GM19324 (cell line): ENCODE results near the gene GLDC.
A peak's percentile ranks its signal among the peaks of the same experiment; 100 is the strongest.
"Not testable (repeated sequence)": the region's sequence is repeated elsewhere in the genome, so short reads cannot be mapped to it uniquely, and the experiment has no call there.

Source experiments
- ATAC-seq: cut with Tn5 transposase; IDR thresholded peaks from one replicate; pipeline ENCODE4 v1.9.1; 2021; ENCODE audit warnings: mild to moderate bottlenecking, moderate library complexity; ENCODE audit not compliant: unreplicated experiment, low FRiP score

Gene GLDC

DNA sequence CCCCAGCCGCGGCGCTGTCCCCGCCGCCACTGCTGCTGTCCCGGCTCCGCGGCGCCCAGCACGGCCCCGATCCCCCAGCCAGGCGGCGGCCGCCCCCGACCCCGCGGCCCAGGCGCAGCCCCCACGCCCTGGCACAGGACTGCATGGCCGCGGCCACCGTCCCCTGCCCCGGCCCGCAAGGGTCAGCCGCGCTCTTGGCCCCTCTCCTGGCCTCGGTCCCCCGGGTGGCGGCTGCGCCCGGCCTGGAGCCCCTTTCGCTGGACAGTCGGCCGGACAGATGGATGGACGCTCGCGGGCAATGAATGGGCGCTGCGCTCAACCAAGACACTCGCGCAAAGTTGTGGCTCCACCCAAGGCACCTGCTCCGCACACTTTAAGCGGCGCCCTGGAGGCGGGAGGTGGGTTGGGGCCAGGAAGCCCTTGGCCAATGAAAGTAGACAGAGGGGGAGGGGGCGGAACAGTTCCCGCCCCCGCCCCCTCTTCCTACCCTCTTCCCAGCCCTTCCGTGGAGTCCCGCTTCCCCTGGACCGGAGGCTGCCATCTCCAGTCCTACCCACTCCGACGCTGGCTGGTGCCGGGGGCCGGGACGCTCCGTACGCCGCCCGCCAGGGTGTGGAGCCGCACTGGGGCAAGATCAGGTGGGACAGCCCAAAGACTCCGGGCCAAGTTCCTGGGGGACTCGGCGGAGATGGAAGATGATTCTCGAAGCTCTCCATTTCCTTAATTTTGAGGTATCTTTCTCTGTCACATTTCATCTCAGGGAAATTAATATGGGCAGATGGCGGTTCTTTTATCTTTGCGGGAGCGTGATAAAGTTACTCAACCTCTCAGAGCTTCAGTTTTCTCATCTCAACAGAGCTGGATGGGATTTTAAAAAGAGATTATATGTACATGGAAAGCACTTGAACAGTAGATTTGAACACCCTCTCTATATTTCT, at the start of gene GLDC:
TSS of gene GLDC (minus strand) at position 375 of the 938 bp plus-strand sequence. CDS start at position 145, 230 bp downstream.
- peak; percentile 94 for ATAC-seq

DNA sequence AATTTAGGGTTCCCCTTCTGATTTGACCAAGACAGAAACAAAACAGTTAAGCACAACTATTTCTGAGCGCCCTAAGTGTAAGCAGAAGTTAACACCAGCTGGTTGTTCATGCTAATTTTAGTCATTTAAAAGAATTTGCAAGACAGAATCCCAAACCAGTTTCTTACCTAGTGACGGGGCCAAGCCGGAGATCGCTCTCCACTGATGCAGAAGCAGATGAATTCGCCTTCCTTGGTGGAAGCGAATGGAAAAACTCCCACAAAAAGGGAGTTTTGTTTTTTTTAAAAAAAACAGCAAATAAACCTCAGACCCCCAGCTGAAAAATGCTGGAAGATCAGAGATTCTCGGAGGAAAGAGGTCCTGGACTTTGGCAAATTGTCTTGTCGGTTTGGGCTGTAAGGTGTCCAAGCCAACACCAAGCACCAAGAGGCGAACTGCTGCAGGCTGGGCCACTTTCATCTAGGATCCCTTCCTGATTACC, 47.4 kb upstream of the GLDC start:
- no peak for ATAC-seq

DNA sequence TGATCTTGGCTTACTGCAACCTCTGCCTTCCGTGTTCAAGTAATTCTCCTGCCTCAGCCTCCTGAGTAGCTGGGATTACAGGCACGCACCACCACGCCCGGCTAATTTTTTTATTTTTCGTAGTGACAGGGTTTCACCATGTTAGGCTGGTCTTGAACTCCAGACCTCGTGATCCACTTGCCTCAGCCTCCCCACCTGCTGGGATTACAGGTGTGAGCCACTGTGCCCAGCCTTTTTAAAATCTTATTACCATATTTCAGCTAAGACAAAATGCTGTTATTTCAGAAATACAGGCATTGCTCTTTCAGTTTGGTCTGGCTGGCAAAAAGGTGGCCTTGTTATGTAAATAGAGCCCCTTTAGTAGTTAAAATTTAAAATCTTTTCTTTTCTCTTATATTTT, 46.9 kb upstream of the GLDC start:
- ATAC-seq, result no peak

DNA sequence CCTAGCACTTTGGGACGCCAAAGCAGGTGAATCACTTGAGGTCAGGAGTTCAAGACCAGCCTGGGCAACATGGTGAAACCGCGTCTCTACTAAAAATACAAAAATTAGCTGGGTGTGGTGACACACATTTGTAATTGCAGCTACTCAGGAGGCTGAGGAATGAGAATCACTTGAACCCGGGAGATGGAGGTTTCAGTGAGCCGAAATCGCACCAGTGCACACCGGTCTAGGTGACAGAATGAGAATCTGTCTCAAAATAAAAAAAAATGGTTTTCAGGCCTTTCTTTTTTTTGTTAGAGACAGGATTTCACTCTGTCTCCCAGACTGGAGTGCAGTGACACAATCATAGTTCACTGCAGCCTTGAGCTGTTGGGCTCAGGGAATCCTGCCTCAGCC, 45.1 kb upstream of the GLDC start:
- not testable (repeated sequence) for ATAC-seq

DNA sequence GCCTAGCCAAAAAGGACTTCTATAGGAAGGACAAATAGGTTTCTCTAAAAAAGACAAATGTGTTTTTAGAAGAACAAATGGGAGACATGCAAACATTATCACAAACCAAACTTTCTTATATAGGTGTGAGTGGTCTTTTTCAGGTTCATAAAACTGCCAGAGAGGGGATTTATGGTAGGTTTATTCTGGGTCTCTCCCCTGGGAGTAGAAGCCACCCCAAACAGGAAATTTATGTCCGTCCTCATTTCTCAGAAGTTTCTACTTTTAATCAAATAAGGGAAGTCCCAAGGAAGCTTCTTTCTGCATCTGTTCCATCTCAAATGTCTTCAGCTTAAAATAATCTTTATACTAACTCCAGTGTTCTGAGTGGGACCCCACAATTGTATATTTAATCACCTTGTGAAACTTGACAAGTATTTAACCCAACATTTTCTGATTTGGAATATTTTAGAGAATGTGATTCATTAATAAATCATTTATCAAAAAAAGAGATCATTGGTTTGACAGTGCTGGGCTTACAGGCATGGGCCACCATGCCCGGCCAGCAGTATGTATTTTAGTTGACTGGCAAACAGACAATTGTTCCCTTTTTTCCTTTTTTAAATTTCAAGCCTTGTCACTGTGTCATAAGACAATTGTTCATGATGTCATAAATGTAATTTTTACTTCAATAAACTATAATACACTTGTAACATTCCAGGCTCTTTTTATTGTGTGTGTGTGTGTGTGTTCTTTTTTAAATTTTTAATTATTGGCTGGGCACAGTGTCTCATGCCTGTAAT, 44.6 kb upstream of the GLDC start:
- no peak for ATAC-seq

DNA sequence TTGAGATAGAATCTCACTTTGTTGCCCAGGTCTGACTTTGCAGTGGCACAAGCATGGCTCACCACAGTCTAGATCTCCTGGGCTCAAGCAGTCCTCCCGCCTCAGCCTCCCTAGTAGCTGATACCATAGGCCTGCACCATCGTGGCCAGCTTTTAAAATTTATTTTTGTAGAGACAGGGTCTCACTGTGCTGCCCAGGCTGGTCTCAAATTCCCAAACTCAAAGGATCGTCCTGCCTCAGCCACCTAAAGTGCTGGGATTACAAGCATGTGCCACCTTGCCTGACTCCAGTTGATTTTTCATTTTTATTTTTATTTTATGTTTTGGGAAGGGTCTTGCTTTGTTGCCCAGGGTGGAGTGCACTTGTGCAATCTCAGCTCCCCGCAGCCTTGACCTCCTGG, 41.7 kb upstream of the GLDC start:
- no peak for ATAC-seq

DNA sequence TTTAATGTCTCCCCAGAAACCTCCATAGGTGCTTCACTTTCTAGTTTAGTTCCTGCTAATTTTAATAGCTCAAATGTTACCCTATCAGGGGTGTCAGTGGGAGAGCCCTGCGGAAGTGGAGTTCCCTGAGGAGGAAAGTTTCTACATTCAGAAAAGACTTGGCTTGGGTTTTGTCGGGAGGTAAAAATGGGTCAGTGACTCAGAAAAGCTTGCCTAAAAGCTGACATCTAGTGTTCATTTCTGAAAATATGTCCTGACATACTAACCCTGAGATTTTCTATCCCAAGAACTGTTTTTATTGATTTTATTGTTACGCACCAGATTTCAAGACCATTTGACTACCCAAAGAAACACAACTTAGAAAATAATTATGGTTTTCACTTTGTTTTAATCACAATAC, 40.9 kb upstream of the GLDC start:
- ATAC-seq, result no peak

DNA sequence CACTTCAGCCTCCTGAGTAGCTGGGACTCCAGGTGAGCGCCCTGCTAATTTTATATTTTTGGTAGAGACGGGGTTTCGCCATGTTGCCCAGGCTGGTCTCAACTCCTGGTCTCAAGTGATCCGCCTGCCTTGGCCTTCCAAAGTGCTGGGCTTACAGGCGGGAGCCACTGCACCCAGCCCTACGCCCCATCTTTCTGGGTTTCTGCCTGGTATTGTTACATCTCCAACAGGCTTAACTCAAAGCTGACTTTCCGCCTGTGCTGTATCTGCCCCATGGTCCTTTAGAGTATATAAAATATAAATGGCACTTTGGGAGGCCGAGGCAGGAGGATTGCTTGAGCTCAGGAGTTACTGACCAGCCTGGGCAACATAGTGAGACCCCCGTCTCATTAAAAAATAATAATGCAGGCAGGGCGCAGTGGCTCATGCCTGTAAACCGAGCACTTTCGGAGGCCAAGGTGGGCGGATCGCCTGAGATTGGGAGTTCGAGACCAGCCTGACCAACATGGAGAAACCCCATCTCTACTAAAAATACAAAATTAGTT, 36.5 kb upstream of the GLDC start:
- ATAC-seq, result no peak

DNA sequence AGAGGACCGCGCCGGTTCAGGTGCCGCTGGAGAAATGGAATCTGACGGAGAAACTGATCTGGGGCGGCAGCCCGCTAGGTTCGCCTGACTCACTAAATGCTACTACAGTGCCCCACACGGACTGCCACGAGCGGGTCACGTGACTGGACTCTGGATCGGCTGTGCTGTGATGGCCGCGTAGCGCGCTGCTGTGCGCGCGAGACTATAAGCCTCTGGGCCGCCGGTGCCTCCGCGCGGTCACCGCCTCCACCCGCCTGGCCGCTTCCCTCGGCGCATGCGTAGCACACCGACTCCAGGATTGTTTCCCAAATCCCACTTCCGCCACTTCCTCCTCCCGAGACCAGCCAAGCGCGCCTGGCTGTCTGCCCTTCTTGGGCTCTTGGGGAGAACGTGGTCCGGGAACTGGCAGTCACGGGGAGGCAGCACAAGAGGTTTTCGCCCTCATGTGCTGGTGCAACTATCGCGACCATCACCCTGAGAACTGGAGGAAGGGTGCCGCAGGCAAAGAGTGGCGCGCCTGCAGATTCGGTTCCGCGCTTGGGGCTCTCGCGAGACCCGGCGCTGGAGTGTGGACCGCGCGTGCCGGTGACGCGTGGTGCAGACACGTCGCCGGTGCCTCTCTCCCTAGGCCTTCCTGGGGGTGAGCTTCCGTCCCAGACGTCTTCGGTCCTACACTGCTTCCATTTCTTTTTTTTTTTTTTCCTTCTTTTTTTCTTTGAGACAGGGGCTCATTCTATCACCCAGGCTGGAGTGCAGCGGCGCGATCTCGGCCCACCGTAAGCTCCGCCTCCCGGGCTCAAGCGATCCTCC, 35.8 kb upstream of the GLDC start:
- ATAC-seq, result peak; percentile 82

DNA sequence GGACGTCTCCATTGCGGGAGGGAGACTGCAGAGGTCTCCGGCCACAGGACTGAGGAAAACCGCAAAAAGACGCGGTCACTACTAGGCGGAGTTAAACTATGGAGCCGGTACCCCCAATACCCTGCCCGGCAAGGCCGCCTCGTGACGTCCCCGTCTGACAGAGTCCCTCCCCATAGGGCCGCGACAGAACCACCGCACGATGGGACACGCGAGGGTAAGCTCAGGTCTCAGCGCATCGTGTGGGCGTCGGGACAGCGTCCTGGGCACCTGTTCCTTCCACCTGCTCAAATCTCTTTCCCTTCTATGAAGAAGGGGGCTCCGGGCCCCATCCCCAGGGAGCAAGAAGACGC, 35.2 kb upstream of the GLDC start:
- ATAC-seq, result peak; percentile 27

DNA sequence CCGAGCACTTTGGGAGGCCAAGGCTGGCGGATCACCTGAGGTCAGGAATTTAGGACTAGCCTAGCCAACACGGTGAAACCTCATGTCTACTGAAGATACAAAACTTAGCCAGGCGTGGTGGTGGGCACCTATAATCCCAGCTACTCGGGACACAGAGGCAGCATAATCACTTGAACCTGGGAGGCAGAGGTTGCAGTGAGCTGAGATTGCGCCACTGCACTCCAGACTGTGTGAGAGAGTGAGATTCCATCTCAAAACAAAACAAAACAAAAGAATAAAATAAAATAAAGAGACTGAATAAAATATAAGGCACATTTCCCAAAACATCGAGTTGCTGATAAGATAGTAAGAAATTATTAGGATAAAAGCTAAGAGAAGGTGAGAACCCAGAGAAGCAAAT, 32.3 kb upstream of the GLDC start:
- no peak for ATAC-seq

DNA sequence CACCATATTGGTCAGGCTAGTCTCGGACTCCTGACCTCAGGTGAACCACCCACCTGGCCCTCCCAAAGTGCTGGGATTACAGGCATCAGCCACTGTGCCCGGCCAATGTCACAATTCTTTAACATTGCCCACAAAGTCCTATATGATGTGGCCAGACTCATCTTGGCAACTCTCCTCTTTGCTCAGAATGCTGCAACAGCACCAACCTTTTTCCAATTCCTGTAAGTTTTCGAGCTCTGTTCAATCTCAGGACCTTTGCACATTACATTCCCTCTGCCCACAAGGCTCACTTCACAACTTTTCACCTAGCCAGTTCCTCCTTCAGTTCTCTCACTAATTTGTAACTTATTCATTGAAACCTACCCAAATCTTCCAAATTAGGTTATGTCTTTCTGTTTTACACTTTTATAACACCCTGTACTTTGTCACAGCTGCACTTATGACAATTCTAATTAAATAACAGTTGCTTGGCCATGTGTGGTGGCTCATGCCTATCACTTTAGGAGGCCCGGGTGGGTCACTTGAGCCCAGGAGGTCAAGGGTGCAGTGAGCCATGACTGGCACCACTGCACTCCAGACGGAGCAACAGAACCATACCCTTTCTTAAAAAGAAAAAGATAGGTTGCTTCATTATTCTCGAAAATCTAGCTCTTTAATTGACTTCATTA, 30.9 kb upstream of the GLDC start:
- no peak for ATAC-seq

DNA sequence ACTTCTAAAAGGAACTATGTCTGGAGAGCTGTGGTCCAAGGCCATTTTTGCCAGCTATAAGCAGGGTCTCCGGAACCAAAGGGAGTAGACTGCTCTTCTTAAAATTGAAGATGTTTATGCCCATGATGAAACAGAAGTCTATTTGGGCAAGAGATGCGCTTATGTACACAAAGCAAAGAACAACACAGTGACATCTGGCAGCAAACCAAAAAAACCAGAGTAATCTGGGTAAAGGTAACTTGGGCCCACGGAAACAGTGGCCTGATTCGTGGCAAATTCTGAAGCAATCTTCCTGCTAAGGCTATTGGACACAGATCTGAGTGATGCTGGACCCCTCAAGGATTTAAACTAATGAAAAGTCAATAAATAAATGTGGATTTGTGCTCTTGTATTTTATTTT, 29.7 kb upstream of the GLDC start:
- no peak for ATAC-seq

DNA sequence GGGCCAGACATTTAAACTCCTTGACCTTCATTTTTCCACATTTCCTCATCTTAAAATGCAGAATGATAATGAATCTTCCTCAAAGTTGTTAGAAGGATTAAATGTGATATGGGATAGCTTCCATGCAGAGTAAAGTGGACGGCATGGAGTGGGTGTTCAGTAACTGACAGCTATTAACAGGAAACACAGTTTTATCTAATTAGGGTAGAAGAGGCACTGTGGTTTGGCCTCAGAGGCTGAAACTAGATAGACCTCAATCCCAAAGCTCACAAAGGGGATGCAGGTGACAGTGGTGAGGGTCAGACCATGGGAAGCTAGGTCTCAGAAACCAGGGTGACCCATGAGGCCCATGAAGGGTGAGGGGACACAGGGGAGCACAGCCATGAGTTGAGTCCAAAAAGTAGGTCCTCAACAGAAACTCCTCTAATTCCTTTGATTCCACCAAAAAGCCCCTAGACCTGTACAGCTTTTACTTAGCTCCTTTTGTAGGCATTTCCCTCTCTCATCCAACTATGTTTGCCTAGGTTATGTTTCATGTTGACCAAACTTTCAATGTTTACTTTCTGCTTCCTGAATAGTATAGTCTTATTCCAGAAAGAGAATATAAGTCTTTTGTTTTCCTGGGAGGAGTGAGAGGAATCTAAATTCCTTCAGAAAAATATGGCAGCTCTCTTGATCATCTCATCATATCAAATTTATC, 27.9 kb upstream of the GLDC start:
- ATAC-seq, result no peak

DNA sequence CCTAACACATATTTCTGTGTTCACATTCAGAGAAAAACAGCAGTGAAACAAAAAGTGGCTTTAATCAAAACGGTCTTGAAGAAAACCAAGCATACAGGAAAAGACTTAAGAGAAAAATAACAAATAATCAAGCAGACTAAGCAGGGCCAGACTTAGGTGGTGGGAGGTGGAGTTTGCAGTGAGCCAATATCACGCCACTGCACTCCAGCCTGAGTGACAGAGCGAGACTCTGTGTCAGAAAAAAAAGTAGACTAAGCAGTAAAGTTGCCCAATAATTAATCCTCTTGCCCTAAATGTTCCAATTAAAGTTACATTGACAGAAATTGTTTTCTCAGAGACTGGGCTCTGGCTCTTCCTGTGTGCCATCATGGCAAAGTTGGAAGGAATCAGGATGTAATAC, 26.6 kb upstream of the GLDC start:
- no peak for ATAC-seq

DNA sequence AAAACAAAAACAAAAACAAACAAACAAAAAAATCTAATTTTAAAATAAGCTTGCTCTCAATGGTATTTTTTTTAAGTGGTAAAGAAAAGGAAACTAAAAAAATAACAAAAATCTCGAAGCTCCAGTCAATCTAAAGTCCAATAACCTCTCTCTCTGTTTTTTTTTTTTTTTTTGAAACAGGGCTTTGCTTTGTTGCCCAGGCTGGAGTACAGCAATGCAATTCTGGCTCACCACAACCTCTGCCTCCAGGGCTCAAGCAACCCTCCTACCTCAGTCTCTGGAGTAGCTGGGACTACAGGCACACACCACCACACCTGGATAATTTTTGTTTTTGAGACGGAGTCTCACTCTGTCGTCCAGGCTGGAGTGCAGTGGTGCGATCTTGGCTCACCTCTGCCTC, 25.9 kb upstream of the GLDC start:
- ATAC-seq, result no peak

DNA sequence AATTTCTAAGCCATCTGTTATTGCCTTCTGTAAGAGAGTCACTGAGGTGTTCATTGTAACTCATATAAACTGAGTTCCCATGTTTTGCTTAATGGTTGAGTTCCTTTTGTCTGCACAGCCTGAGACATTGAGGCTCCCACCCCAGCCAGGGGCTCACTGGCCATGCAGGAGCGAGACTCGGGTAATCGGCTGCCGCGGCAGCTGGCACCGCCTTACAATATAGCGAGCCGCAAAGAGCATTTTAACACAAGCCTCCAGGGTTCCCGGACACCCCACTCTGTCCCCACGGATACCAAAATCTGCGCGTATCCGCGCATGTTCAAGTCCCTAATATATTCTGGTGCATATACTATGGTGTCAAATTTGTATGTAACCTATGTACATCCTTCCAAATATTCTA, 24.4 kb upstream of the GLDC start:
- no peak for ATAC-seq

DNA sequence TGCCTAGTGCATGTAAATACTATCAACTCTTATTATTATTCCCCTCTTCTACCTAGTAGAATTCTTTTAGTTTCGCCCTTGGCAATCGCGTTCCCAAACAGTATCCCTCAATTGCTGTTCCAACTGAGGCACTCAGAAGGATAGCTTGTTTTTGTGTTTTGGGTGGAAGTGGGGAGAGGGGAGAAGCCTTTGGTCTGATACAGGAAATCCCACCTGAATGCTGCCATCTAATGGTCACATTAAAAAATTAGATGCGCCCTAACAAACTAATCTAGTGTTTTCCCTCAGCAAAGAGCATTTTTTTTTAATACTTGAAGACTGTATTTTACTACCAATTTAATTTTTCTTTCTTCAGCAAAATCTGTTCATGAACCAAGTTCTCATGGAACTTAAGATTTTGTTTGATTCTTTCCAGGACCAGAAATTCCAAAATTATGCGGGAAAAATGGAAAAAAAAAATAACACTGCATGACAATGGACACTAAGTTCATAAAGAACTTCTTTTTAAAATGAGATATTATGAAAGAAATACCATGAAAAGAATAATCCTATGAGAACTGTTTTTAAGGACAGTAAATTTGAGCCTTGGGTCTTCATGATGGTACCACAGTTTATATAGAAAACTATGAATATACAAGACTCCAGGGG, 22.2 kb upstream of the GLDC start:
- no peak for ATAC-seq

DNA sequence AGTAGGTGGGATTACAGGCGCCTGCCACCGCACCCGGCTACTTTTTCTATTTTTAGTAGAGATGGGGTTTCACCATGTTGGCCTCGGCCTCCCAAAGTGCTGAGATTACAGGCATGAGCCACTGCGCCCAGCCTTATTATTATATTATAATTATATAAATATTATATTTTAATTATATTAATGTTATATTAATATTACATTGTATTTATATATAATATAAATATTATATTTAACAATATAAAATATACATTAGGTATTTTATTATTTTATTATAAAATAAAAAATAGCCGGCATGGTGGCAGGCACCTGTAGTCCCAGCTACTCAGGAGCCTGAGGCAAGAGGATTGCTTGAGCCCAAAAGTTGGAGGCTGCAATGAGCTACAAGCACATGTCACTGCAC, 21.6 kb upstream of the GLDC start:
- ATAC-seq, result no peak
